Parathyroid adenoma (tissue), 2 donors: Measurements from ENCODE around the gene OR1Q1.
"Not testable (repeated sequence)": the region's sequence is repeated elsewhere in the genome, so short reads cannot be mapped to it uniquely, and the experiment has no call there.

Experiments
- H2AFZ ChIP-seq: fragments of 300-600 bp; sonication (generic); one replicate; pipeline ENCODE4 v1.7.0; 2017; ENCODE audit warnings: antibody characterized with exemption, mild to moderate bottlenecking
- H3K27ac ChIP-seq: fragments of 300-600 bp; sonication (generic); one replicate; pipeline ENCODE4 v1.7.0; 2017
- H3K27me3 ChIP-seq: fragments of 300-600 bp; sonication (generic); one replicate; pipeline ENCODE4 v1.7.0; 2017; ENCODE audit warnings: low read length; ENCODE audit not compliant: control insufficient read depth, insufficient read depth
- H3K36me3 ChIP-seq: fragments of 300-600 bp; sonication (generic); one replicate; pipeline ENCODE4 v1.7.0; 2017; ENCODE audit warnings: low read length; ENCODE audit not compliant: control insufficient read depth, insufficient read depth
- H3K4me1 ChIP-seq: fragments of 300-600 bp; sonication (generic); one replicate; pipeline ENCODE4 v1.7.0; 2017; ENCODE audit warnings: control low read depth
- H3K4me2 ChIP-seq: fragments of 300-600 bp; sonication (generic); one replicate; pipeline ENCODE4 v1.7.0; 2017; ENCODE audit warnings: low read length
- H3K4me3 ChIP-seq: fragments of 300-600 bp; sonication (generic); one replicate; pipeline ENCODE4 v1.7.0; 2017; ENCODE audit warnings: low read depth, low read length
- H3K79me2 ChIP-seq: fragments of 300-600 bp; sonication (generic); one replicate; pipeline ENCODE4 v1.7.0; 2017; ENCODE audit warnings: control low read depth
- H3K9ac ChIP-seq: fragments of 300-600 bp; sonication (generic); one replicate; pipeline ENCODE4 v1.7.0; 2017; ENCODE audit warnings: mild to moderate bottlenecking
- H3K9me3 ChIP-seq: fragments of 300-600 bp; sonication (generic); one replicate; pipeline ENCODE4 v1.7.0; 2017; ENCODE audit warnings: low read length; ENCODE audit not compliant: control insufficient read depth
- TF ChIP-seq, protein P1 (sequence below): fragments of 300-600 bp; sonication (generic); IDR thresholded peaks from one replicate; pipeline ENCODE4 v1.7.0; 2017; ENCODE audit warnings: antibody characterized with exemption, mild to moderate bottlenecking
- donor health status: primary hyperparathyroidism.

The OR1Q1 gene, protein sequence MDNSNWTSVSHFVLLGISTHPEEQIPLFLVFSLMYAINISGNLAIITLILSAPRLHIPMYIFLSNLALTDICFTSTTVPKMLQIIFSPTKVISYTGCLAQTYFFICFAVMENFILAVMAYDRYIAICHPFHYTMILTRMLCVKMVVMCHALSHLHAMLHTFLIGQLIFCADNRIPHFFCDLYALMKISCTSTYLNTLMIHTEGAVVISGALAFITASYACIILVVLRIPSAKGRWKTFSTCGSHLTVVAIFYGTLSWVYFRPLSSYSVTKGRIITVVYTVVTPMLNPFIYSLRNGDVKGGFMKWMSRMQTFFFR

DNA sequence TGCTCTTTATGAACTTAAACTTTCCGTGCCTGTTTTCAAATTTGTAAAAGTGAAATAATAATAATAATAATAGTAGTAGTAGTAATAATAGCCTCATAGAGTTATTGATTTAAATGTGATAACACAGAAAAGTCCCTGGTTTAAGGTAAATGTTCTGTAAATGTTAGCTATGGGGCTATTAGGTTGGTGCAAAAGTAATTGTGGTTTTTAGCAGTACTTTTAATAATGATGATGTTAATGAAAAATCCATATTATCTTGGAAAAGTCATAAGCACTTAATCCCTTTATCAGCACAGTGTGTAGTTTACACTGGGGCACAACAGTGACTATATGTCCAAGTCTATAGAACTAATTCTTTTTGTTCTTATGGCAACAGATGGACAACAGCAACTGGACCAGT, at the start of gene OR1Q1:
TSS of gene OR1Q1 (plus strand) at position 377 of the 400 bp plus-strand sequence. CDS start at position 377, 0 bp downstream.
- Histone ChIP-seq H2AFZ (no peak within 1 kb of the TSS), H3K36me3 (no peaks in the 10 kb centered on the region), H3K27me3 (no peaks in the 10 kb centered on the region), H3K4me2 (no peak within 1 kb of the TSS), H3K79me2 (no peaks in the 10 kb centered on the region), H3K9me3 (no peaks in the 10 kb centered on the region), H3K4me1 (no peaks in the 10 kb centered on the region), H3K27ac (no peak within 1 kb of the TSS), H3K4me3 (no peak within 1 kb of the TSS), H3K9ac (no peak within 1 kb of the TSS)
- TF ChIP-seq, protein P1, sequence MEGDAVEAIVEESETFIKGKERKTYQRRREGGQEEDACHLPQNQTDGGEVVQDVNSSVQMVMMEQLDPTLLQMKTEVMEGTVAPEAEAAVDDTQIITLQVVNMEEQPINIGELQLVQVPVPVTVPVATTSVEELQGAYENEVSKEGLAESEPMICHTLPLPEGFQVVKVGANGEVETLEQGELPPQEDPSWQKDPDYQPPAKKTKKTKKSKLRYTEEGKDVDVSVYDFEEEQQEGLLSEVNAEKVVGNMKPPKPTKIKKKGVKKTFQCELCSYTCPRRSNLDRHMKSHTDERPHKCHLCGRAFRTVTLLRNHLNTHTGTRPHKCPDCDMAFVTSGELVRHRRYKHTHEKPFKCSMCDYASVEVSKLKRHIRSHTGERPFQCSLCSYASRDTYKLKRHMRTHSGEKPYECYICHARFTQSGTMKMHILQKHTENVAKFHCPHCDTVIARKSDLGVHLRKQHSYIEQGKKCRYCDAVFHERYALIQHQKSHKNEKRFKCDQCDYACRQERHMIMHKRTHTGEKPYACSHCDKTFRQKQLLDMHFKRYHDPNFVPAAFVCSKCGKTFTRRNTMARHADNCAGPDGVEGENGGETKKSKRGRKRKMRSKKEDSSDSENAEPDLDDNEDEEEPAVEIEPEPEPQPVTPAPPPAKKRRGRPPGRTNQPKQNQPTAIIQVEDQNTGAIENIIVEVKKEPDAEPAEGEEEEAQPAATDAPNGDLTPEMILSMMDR: no peak

DNA sequence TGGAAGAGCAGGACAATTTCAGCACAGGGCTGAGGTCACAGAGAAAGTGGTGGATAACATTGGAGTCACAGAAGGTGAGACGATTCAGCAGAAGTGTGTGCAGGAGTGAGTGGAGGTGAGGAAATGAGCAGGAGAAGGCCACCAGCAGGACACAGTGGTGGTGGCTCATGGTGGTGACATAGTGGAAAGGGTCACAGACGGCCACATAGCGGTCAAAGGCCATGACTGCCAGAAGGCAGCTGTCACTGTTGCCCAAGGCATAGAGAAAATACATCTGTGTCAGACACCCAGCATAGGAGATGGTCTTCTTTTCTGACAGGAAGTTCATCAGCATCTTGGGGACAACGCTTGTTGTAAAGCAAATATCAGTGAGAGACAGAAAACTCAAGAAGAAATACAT, 46.6 kb upstream of the OR1Q1 start:
- TF ChIP-seq, protein P1: no peak
- no peaks in the 10 kb centered on the region for H3K27me3 ChIP-seq
- H3K36me3 ChIP-seq: no peaks in the 10 kb centered on the region
- H2AFZ ChIP-seq: no peak overlapping the region
- no peak overlapping the region for H3K4me3 ChIP-seq
- H3K4me1 ChIP-seq: no peaks in the 10 kb centered on the region
- no peaks in the 10 kb centered on the region for H3K9me3 ChIP-seq
- H3K4me2 ChIP-seq: no peak overlapping the region
- H3K27ac ChIP-seq: no peak overlapping the region
- H3K79me2 ChIP-seq: no peaks in the 10 kb centered on the region
- H3K9ac ChIP-seq: no peak overlapping the region

DNA sequence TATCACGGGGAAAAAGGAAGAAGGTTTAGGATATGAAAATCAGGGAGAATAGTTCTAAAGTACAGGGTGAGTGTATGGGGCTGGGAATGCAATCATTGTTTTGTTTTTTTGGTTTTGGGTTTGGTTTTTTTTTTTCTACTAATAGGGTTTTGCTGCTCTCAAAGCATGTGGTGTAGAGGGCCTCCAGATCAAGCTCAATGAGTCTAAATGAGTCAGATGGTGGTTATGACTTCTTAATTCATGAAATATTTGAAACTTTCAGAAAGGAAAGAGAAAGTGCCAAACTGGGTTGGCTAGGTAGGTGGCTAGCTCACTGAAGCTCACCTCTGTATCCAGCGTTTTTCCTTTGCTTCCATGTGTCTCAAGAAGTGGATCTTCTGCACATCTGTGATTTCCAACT, 42.1 kb upstream of the OR1Q1 start:
- H3K27ac ChIP-seq: no peak overlapping the region
- no peaks in the 10 kb centered on the region for H3K4me1 ChIP-seq

DNA sequence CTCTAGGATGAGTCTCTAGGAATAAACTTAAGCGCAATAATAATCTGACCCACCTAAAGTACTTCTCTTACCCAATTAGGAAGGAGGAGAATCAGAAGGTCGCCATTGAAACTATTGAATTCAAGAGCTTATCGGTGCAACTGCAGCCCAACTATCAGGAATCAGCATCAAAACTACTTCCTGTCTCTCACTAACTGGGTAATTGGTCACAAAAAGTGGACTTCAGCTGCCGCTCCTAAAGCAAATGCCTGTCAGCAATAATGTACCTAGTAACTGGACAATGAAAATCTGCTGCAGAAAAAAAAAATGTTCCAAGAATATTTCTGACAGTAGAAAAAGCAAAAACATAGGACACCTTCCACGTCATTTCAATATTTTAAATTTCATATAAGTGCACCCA, 34.7 kb upstream of the OR1Q1 start:
- Histone ChIP-seq H3K4me1 (no peaks in the 10 kb centered on the region), H3K36me3 (no peaks in the 10 kb centered on the region), H3K9ac (no peak overlapping the region), H2AFZ (no peak overlapping the region), H3K9me3 (no peaks in the 10 kb centered on the region), H3K4me2 (no peak overlapping the region), H3K27me3 (no peaks in the 10 kb centered on the region), H3K79me2 (no peaks in the 10 kb centered on the region), H3K27ac (no peak overlapping the region), H3K4me3 (no peak overlapping the region)
- TF ChIP-seq, protein P1: no peak

More for the DNA sequence above, 42.1 kb upstream of the OR1Q1 start:
- Histone ChIP-seq H3K36me3 (no peaks in the 10 kb centered on the region), H3K79me2 (no peaks in the 10 kb centered on the region), H3K4me3 (no peak overlapping the region), H2AFZ (no peak overlapping the region), H3K4me2 (no peak overlapping the region), H3K9me3 (no peaks in the 10 kb centered on the region), H3K9ac (no peak overlapping the region), H3K27me3 (no peaks in the 10 kb centered on the region)
- TF ChIP-seq, protein P1: no peak

DNA sequence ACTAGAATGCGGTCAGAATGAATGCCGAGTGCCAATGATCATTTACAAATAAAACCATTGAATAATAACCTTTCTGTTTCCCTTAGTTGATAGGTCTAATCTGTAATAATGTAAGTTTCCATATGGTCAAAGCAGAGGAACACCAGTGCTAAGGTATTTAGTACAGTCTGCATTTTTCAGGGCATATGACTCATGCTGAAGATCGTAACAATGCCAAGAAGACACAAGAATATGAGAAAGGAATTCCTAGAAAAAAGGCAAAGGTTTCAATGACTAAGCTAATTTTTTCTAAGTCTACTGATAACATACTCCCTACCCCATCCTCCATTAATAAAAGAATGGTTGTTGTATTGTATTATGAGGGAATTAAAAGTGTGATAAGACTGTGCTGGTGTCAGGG, 34.2 kb upstream of the OR1Q1 start:
- Histone ChIP-seq H3K4me1 (no peaks in the 10 kb centered on the region), H3K79me2 (no peaks in the 10 kb centered on the region), H3K27me3 (no peaks in the 10 kb centered on the region), H3K4me3 (no peak overlapping the region), H3K9me3 (no peaks in the 10 kb centered on the region), H3K4me2 (no peak overlapping the region), H3K9ac (no peak overlapping the region), H3K27ac (no peak overlapping the region), H2AFZ (no peak overlapping the region), H3K36me3 (no peaks in the 10 kb centered on the region)
- TF ChIP-seq, protein P1: no peak

DNA sequence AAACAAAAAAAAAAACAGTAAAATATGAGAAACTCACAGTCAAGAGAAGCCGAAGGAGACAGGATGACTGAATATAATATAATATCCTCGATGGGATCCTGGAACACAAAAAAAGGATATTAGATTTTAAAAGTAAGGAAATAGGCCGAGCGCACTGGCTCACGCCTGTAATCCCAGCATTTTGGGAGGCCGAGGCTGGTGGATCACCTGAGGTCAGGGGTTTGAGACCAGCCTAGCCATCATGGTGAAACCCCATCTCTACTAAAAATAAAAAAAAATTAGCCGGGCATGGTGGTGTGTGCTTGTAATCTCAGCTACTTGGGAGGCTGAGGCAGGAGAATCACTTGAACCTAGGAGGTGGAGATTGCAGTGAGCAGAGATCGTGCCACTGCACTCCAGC, 31.3 kb upstream of the OR1Q1 start, which contains the start of gene OR1L8:
TSS of gene OR1L8 (minus strand) at position 101 of the 400 bp plus-strand sequence. CDS start 14,907 bp downstream, outside the sequence.
- not testable (repeated sequence) for H3K4me2 ChIP-seq, H3K9me3 ChIP-seq, H3K79me2 ChIP-seq, H3K4me3 ChIP-seq, H3K9ac ChIP-seq, H3K4me1 ChIP-seq, H2AFZ ChIP-seq, H3K27me3 ChIP-seq, H3K27ac ChIP-seq, H3K36me3 ChIP-seq
